Measurements from ENCODE around the gene TRIM46. TPM values are rescaled to one million over a fixed set of nuclear protein-coding genes. Genes with fewer than 3 reads are reported as not detected.
"Not testable (repeated sequence)": the region's sequence is repeated elsewhere in the genome, so short reads cannot be mapped to it uniquely, and the experiment has no call there.

Gene TRIM46
- total and polyA plus RNA-seq, 7 experiments from 2014 or later, result 0.69 to 21.9 (median 4.0) TPM

DNA sequence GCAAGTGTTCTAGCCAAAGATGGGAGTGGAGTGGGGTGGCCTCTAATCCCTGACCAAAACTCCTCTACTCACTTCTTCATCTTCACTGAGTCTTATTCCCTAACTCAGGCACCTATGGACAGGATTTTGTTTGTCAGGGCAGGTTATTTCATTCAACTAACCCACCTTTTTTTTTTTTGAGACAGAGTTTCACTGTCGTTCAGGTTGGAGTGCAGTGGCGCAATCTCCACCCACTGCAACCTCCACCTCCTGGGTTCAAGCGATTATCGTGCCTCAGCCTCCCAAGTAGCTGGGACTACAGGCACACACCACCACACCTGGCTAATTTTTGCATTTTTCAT lies 5.6 kb upstream of the TRIM46 start:
- Mint-ChIP-seq H3K4me1 (peaks cover 20 to 40% (median 27%) of the 10 kb centered on the region in 7 donors), H3K36me3 (peaks cover 3 to 12% (median 11%) of the 10 kb centered on the region in 5 donors), H3K4me3 (peak overlapping the region in 5 of 10 donors; percentile 22 to 76 (median 66)), H3K27ac (peak overlapping the region in 6 of 9 donors; percentile 7 to 68 (median 40))
- intact Hi-C loops (cut with micrococcal nuclease), result loop anchor here in 1 of 2 donors (1.0 kb wide), 1 partner anchor 77 kb away; no protein-coding TSS in a partner anchor
- ChIA-PET POLR2A (interaction anchor here (0.8 to 1.2 kb wide), 2 partner anchors 33 to 62 kb away, joined by 3 to 4 read pairs; partner anchors contain the start of gene SLC50A1), CTCF (interaction anchor here (0.9 to 6.6 kb wide), 4 partner anchors 73 to 115 kb away, joined by 3 to 88 read pairs (median 7); no protein-coding TSS in a partner anchor)
- not testable (repeated sequence) for H3K9me3 ChIP-seq (ENCODE audit: control insufficient read depth in 2 of 3, low read length in 3 of 3); H3K27me3 ChIP-seq (ENCODE audit: control insufficient read depth in 2 of 2, insufficient read depth in 2 of 2, low read length in 2 of 2); ATAC-seq; H3K27me3 Mint-ChIP-seq; H3K27ac ChIP-seq (ENCODE audit: low read depth, low read length); H3K4me3 ChIP-seq (ENCODE audit: low read length); DNase-seq; H3K9me3 Mint-ChIP-seq
- Histone ChIP-seq H3K4me1 (ENCODE audit: control insufficient read depth in 2 of 2, insufficient read depth in 2 of 2, low read length in 2 of 2) (peaks cover 12 to 22% of the 10 kb centered on the region in 2 donors), H3K36me3 (ENCODE audit: control insufficient read depth in 2 of 3, insufficient read depth in 3 of 3, low read length in 3 of 3) (peaks cover 0 to 24% (median 0%) of the 10 kb centered on the region in 3 experiments)

DNA sequence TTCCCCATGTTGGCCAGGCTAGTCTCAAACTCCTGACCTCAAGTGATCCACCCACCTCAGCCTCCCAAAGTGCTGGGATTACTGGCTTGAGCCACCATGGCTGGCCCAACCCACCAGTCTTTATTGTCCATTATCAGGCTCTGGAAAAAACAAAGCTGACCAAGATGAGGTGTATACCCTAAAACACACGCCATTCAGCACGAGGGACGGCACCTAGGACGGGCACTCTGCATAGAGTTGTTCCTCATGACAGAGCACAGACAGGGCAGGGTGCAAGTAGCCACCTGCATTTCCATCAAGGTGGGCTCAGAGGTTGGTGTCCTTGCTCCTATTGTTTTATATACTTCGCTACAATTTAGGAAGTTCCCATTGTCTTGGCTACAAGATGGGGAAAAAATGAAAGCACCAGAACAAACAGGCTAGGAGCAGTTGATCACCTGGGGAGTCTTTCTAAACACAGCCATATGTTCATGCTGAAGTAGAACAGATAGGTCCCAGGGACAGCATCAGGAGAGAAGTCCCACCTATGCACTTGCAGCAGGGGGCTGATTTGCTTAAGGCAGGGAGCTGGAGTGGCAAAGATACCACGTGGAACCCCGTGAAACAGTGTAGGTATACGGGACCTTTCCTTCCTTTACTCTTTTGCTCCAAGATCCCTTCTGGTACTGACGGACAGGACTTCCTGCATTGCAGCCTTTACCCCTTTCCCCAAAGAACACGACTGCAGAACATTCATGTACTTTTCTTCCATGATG lies 5.0 kb upstream of the TRIM46 start:
- DNase-seq, result peak in 1 of 9 donors; percentile 18

GRCh38 chr1:155169541-155169940 lies 4.1 kb upstream of the TRIM46 start:
- Mint-ChIP-seq H3K9me3 (peaks cover 0 to 4% (median 0%) of the 10 kb centered on the region in 11 donors), H3K4me1 (peaks cover 27 to 52% (median 38%) of the 10 kb centered on the region in 7 donors), H3K36me3 (peaks cover 3 to 15% (median 11%) of the 10 kb centered on the region in 5 donors), H3K4me3 (peak overlapping the region in 3 of 10 donors; percentile 0 to 20 (median 7)), H3K27me3 (peaks cover 0 to 10% (median 0%) of the 10 kb centered on the region in 5 donors), H3K27ac (peak overlapping the region in 1 of 9 donors; percentile 75)
- Histone ChIP-seq H3K36me3 (ENCODE audit: control insufficient read depth in 2 of 3, insufficient read depth in 3 of 3, low read length in 3 of 3) (peaks cover 0 to 24% (median 0%) of the 10 kb centered on the region in 3 experiments), H3K27ac (ENCODE audit: low read depth, low read length) (no peak overlapping the region), H3K27me3 (ENCODE audit: control insufficient read depth in 2 of 2, insufficient read depth in 2 of 2, low read length in 2 of 2) (no peaks in the 10 kb centered on the region), H3K4me1 (ENCODE audit: control insufficient read depth in 2 of 2, insufficient read depth in 2 of 2, low read length in 2 of 2) (peaks cover 16 to 22% of the 10 kb centered on the region in 2 donors), H3K4me3 (ENCODE audit: low read length) (no peak overlapping the region), H3K9me3 (ENCODE audit: control insufficient read depth in 2 of 3, low read length in 3 of 3) (no peaks in the 10 kb centered on the region)
- ATAC-seq (no peak), DNase-seq (no peak)
- CTCF ChIA-PET, result interaction anchor here (0.5 to 6.6 kb wide), 9 partner anchors 24 to 233 kb away, joined by 3 to 88 read pairs (median 3); partner anchors contain the start of genes MTX1 and PMVK
- intact Hi-C loops (cut with micrococcal nuclease), result no loop called here
- POLR2A ChIA-PET, result interaction anchor here (0.6 kb wide), 1 partner anchor 556 kb away, joined by 3 read pairs; no protein-coding TSS in a partner anchor

More for the DNA sequence above, 5.0 kb upstream of the TRIM46 start:
- H3K4me3 Mint-ChIP-seq, result no peak overlapping the region
- H3K9me3 ChIP-seq (ENCODE audit: control insufficient read depth in 2 of 3, low read length in 3 of 3), result no peaks in the 10 kb centered on the region
- H3K36me3 ChIP-seq (ENCODE audit: control insufficient read depth in 2 of 3, insufficient read depth in 3 of 3, low read length in 3 of 3), result peaks cover 0 to 24% (median 0%) of the 10 kb centered on the region in 3 experiments
- H3K27me3 ChIP-seq (ENCODE audit: control insufficient read depth in 2 of 2, insufficient read depth in 2 of 2, low read length in 2 of 2), result no peaks in the 10 kb centered on the region
- H3K27ac ChIP-seq (ENCODE audit: low read depth, low read length), result no peak overlapping the region
- peaks cover 0 to 10% (median 0%) of the 10 kb centered on the region in 5 donors for H3K27me3 Mint-ChIP-seq
- POLR2A ChIA-PET, result interaction anchor here (1.2 kb wide), 1 partner anchor 34 kb away, joined by 4 read pairs; the partner anchor contains the start of gene SLC50A1
- intact Hi-C loops (cut with micrococcal nuclease), result loop anchor here in 1 of 2 donors (1.0 kb wide), 1 partner anchor 77 kb away; no protein-coding TSS in a partner anchor
- peaks cover 26 to 45% (median 32%) of the 10 kb centered on the region in 7 donors for H3K4me1 Mint-ChIP-seq
- CTCF ChIA-PET, result interaction anchor here (0.5 to 6.6 kb wide), 11 partner anchors 21 to 777 kb away, joined by 3 to 88 read pairs (median 3); partner anchors contain the start of genes MTX1 and PMVK
- peak overlapping the region in 1 of 9 donors; percentile 65 for H3K27ac Mint-ChIP-seq
- H3K36me3 Mint-ChIP-seq, result peaks cover 3 to 13% (median 11%) of the 10 kb centered on the region in 5 donors
- peaks cover 0 to 4% (median 0%) of the 10 kb centered on the region in 11 donors for H3K9me3 Mint-ChIP-seq
- H3K4me3 ChIP-seq (ENCODE audit: low read length), result no peak overlapping the region
- no peak for ATAC-seq
- peaks cover 16 to 22% of the 10 kb centered on the region in 2 donors for H3K4me1 ChIP-seq (ENCODE audit: control insufficient read depth in 2 of 2, insufficient read depth in 2 of 2, low read length in 2 of 2)

DNA sequence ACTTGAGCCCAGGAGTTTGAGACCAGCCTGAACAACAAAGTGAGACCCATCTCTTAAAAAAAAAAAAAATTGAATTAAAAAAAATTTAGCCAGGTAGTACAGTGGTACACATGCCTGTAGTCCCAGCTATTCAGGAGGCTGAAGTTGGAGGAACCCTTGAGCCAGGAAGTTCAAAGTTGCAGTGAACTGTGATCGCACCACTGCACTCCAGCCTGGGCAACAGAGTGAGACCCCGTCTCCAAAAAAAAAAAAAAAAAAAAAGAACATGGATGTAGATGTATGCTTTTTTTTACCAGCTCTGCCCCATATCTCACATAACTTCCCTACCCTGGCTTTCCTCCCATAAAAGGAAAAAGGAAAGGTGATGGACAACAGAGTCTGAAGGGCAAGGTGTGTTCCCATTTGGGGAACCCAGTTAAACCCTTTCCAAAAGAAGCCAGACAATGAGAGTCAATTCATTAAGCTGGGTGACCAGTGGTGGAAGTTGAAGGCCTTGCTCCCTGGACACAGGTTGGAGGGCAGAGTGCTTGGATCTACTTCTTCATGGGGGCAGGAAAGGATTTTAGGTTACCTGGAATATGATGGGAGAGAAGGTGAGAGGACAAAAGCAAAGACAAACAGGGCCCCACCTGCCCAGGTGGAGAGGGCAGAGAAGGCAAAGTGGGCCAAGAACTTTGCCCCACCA lies 3.4 kb upstream of the TRIM46 start:
- peaks cover 0 to 24% (median 0%) of the 10 kb centered on the region in 3 experiments for H3K36me3 ChIP-seq (ENCODE audit: control insufficient read depth in 2 of 3, insufficient read depth in 3 of 3, low read length in 3 of 3)
- H3K4me1 ChIP-seq (ENCODE audit: control insufficient read depth in 2 of 2, insufficient read depth in 2 of 2, low read length in 2 of 2), result peaks cover 16 to 22% of the 10 kb centered on the region in 2 donors
- no peaks in the 10 kb centered on the region for H3K27me3 ChIP-seq (ENCODE audit: control insufficient read depth in 2 of 2, insufficient read depth in 2 of 2, low read length in 2 of 2)
- Mint-ChIP-seq H3K9me3 (peaks cover 0 to 4% (median 0%) of the 10 kb centered on the region in 11 donors), H3K4me3 (peak overlapping the region in 3 of 10 donors; percentile 20 to 53 (median 32)), H3K4me1 (peaks cover 31 to 59% (median 45%) of the 10 kb centered on the region in 7 donors), H3K27ac (peak overlapping the region in 4 of 9 donors; percentile 32 to 83 (median 68)), H3K36me3 (peaks cover 3 to 17% (median 11%) of the 10 kb centered on the region in 5 donors), H3K27me3 (peaks cover 0 to 10% (median 0%) of the 10 kb centered on the region in 5 donors)
- ATAC-seq (no peak), DNase-seq (no peak)
- CTCF ChIA-PET, result interaction anchor here (0.6 to 6.6 kb wide), 5 partner anchors 23 to 385 kb away, joined by 3 to 88 read pairs (median 6); no protein-coding TSS in a partner anchor
- no peak overlapping the region for H3K4me3 ChIP-seq (ENCODE audit: low read length)
- intact Hi-C loops (cut with micrococcal nuclease), result loop anchor here (5.0 kb wide), 2 partner anchors 72 to 152 kb away; partner anchors contain the start of gene RUSC1 (in 1 of the 2)
- no peak overlapping the region for H3K27ac ChIP-seq (ENCODE audit: low read depth, low read length)
- POLR2A ChIA-PET, result no interaction called here
- H3K9me3 ChIP-seq (ENCODE audit: control insufficient read depth in 2 of 3, low read length in 3 of 3), result no peaks in the 10 kb centered on the region

DNA sequence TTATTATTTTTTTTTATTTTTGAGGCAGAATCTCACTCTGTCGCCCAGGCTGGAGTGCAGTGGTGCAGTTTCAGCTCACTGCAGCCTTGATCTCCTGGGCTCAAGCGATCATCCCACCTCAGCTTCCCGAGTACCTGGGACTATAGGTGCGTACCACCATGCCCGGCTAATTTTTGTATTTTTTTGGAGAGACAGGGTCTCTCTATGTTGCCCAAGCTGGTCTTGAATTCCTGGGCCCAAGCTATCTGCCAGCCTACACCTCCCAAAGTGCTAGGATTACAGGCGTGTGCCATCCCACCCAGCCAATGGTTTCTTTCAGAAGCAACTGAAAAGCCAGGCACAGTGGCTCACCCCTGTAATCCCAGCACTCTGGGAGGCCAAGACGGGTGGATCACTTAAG lies 2.8 kb upstream of the TRIM46 start:
- H3K4me1 ChIP-seq (ENCODE audit: control insufficient read depth in 2 of 2, insufficient read depth in 2 of 2, low read length in 2 of 2), result peaks cover 16 to 22% of the 10 kb centered on the region in 2 donors
- H3K9me3 ChIP-seq (ENCODE audit: control insufficient read depth in 2 of 3, low read length in 3 of 3), result no peaks in the 10 kb centered on the region
- DNase-seq (peak in 1 of 9 donors; percentile 18), ATAC-seq (no peak)
- H3K27me3 ChIP-seq (ENCODE audit: control insufficient read depth in 2 of 2, insufficient read depth in 2 of 2, low read length in 2 of 2), result no peaks in the 10 kb centered on the region
- H3K36me3 ChIP-seq (ENCODE audit: control insufficient read depth in 2 of 3, insufficient read depth in 3 of 3, low read length in 3 of 3), result peaks cover 0 to 24% (median 0%) of the 10 kb centered on the region in 3 experiments
- no peak overlapping the region for H3K4me3 ChIP-seq (ENCODE audit: low read length)
- no peak overlapping the region for H3K27ac Mint-ChIP-seq
- intact Hi-C loops (cut with micrococcal nuclease), result loop anchor here (5.0 kb wide), 2 partner anchors 71 to 151 kb away; partner anchors contain the start of gene RUSC1 (in 1 of the 2)
- peaks cover 31 to 59% (median 45%) of the 10 kb centered on the region in 7 donors for H3K4me1 Mint-ChIP-seq
- POLR2A ChIA-PET, result no interaction called here
- CTCF ChIA-PET, result interaction anchor here (0.7 to 6.6 kb wide), 4 partner anchors 23 to 79 kb away, joined by 3 to 88 read pairs (median 6); no protein-coding TSS in a partner anchor
- H3K9me3 Mint-ChIP-seq, result peaks cover 0 to 4% (median 0%) of the 10 kb centered on the region in 11 donors
- peaks cover 0 to 8% (median 0%) of the 10 kb centered on the region in 5 donors for H3K27me3 Mint-ChIP-seq
- H3K36me3 Mint-ChIP-seq, result peaks cover 3 to 17% (median 11%) of the 10 kb centered on the region in 5 donors
- H3K27ac ChIP-seq (ENCODE audit: low read depth, low read length), result no peak overlapping the region
- H3K4me3 Mint-ChIP-seq, result peak overlapping the region in 2 of 10 donors; percentile 8 to 100

Data from naive thymus-derived CD4-positive, alpha-beta T cell (primary cell).